ENCODE data around the gene GAB2.

GRCh38 chr11:78224906-78225420, 192.7 kb downstream of the GAB2 start:
- TF ChIP-seq CTCF (conservative IDR thresholded peaks at IDR 0.05) = no peak
- no peak for TF ChIP-seq ZFX (IDR thresholded peaks at IDR 0.05)
